HG03280 (cell line): ENCODE data around the gene DTX3L.
A peak's percentile ranks its signal among the peaks of the same experiment; 100 is the strongest.
"Not testable (repeated sequence)": the region's sequence is repeated elsewhere in the genome, so short reads cannot be mapped to it uniquely, and the experiment has no call there.

Experiments
- ATAC-seq: cut with Tn5 transposase; IDR thresholded peaks from one replicate; pipeline ENCODE4 v1.9.1; 2021; ENCODE audit warnings: mild to moderate bottlenecking, moderate library complexity; ENCODE audit not compliant: unreplicated experiment

The DTX3L gene

GRCh38 chr3:122560680-122561079, 3.5 kb upstream of the DTX3L start:
- no peak for ATAC-seq

- ATAC-seq = no peak
Measured at GRCh38 chr3:122562923-122563716, 1.0 kb upstream of the DTX3L start.

GRCh38 chr3:122563717-122564025, 467 bp upstream of the DTX3L start:
- ATAC-seq = no peak

- ATAC-seq = not testable (repeated sequence)
Measured at GRCh38 chr3:122568131-122568530, 4.0 kb downstream of the DTX3L start.

- no peak for ATAC-seq
Measured at GRCh38 chr3:122568755-122569154, 4.6 kb downstream of the DTX3L start.

- no peak for ATAC-seq
Measured at GRCh38 chr3:122572940-122573412, 8.8 kb downstream of the DTX3L start.

GRCh38 chr3:122576174-122576940, 12.2 kb downstream of the DTX3L start:
- ATAC-seq = peak; percentile 78

GRCh38 chr3:122577409-122578031, 13.4 kb downstream of the DTX3L start, which contains the start of gene PARP15:
TSS of gene PARP15 (plus strand) at chr3:122577650. CDS start at chr3:122577668, 18 bp downstream.
- ATAC-seq = no peak

GRCh38 chr3:122578069-122578740, 14.1 kb downstream of the DTX3L start:
- no peak for ATAC-seq

GRCh38 chr3:122580470-122580869, 16.3 kb downstream of the DTX3L start:
- ATAC-seq = no peak

GRCh38 chr3:122581622-122582021, 17.5 kb downstream of the DTX3L start:
- no peak for ATAC-seq

- no peak for ATAC-seq
Measured at GRCh38 chr3:122582390-122582789, 18.3 kb downstream of the DTX3L start.

GRCh38 chr3:122586098-122586497, 22.0 kb downstream of the DTX3L start:
- no peak for ATAC-seq

GRCh38 chr3:122586773-122587485, 22.8 kb downstream of the DTX3L start:
- ATAC-seq = no peak

GRCh38 chr3:122587572-122587971, 23.4 kb downstream of the DTX3L start:
- ATAC-seq = no peak

GRCh38 chr3:122589297-122589696, 25.2 kb downstream of the DTX3L start:
- peak; percentile 55 for ATAC-seq

GRCh38 chr3:122590610-122591009, 26.5 kb downstream of the DTX3L start:
- ATAC-seq = no peak

GRCh38 chr3:122594025-122594424, 29.9 kb downstream of the DTX3L start:
- no peak for ATAC-seq

- ATAC-seq = no peak
Measured at GRCh38 chr3:122598151-122598550, 34.0 kb downstream of the DTX3L start.

- ATAC-seq = no peak
Measured at GRCh38 chr3:122598556-122598955, 34.4 kb downstream of the DTX3L start.
